Body of pancreas (tissue), 4 donors: ENCODE data around the gene LYSMD4. TPM values are rescaled to one million over a fixed set of nuclear protein-coding genes. Genes with fewer than 3 reads are reported as not detected.

Experiments
- ATAC-seq: fragments of 150-250 bp; one replicate; pipeline ENCODE4 v1.9.1; 2016
- DNase-seq, 4 donors: peaks; one replicate each; pipeline ENCODE4 v3.0.0-alpha.2; 2019
- H3K27ac ChIP-seq, 4 donors: fragments of 200-600 bp; sonication (generic); 1 replicate in 3 of 4; 2 replicates in 1 of 4; pipeline versions ENCODE4 v1.5.1 to v1.6.1; 2016 to 2019; ENCODE audit warnings: mild to moderate bottlenecking in 1 of 4, mixed read lengths in 1 of 4, moderate library complexity in 1 of 4
- H3K27me3 ChIP-seq, 2 donors: fragments of 200-600 bp; sonication (generic); one replicate each; pipeline ENCODE4 v1.6.0; 2016; ENCODE audit warnings: mild to moderate bottlenecking in 1 of 2
- H3K36me3 ChIP-seq, 2 donors: fragments of 200-600 bp; sonication (generic); replicated peaks in 1 of 2; 2 replicates each; pipeline ENCODE4 v1.5.1; 2016; ENCODE audit warnings: low read depth in 2 of 2; ENCODE audit not compliant: insufficient read depth in 1 of 2
- H3K4me1 ChIP-seq: fragments of 200-600 bp; sonication (generic); one replicate; pipeline ENCODE4 v1.6.0; 2016
- H3K4me3 ChIP-seq, 2 donors: fragments of 200-600 bp; sonication (generic); 1 replicate in 1 of 2; 2 replicates in 1 of 2; pipeline ENCODE4 v1.5.1; 2016 to 2019
- H3K9me3 ChIP-seq, 3 donors: fragments of 200-600 bp; sonication (generic); 1 replicate in 2 of 3; 2 replicates in 1 of 3; pipeline ENCODE4 v1.5.1; 2016
- POLR2A ChIP-seq, 3 donors: fragments of 450-650 bp; IDR thresholded peaks; one replicate each; pipeline ENCODE4 v1.6.1; 2016; ENCODE audit warnings: antibody characterized with exemption in 3 of 3, mild to moderate bottlenecking in 2 of 3
- WGBS, 2 donors: methylation state at CpG; one replicate each; pipeline ENCODE4 v1.1.5; 2017; 5-methylcytosine and 5-hydroxymethylcytosine counted together
- intact Hi-C: fragments of 100-400 bp; cut with DNase I; formaldehyde crosslinking; loops from one replicate; pipeline ENCODE4 v1.15.1; 2023
- total RNA-seq, 2 donors: library from RNA; depleted of rRNA; stranded (reverse); fragments of >200 nt; gene quantifications; one replicate each; pipeline ENCODE4 v1.1.0, GENCODE V29; 2016
- TF ChIP-seq, protein P1 (sequence below), 7 experiments: fragments of 450-650 bp in 4 of 7; fragments of 200-600 bp in 3 of 7; sonication (generic) in 3 of 7; IDR thresholded peaks; one replicate each; pipeline ENCODE4 v1.5.1; 2016 to 2019; ENCODE audit warnings: antibody characterized with exemption in 7 of 7

LYSMD4 gene
- total RNA-seq, 2 donors from 2014 or later = 0.66 to 12.5 TPM

DNA sequence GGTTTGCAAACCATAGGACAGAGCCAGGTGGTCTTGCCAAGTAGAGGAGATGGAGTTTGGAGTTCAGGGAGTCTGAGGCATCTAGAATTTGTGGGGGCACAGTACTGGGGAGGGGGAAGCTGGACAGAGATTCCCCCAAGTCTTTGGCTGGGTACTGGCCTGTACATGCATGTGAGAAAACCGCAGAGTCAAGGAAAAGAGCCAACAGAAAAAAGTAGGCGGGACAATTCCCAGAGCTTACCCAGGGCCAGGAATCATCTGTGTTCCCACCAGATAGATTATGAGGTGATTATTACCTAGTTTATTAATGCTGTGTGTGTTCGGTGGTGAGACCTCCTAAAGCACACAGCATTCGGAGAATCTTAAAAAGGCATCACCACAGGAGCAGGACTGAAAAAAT lies 11.3 kb downstream of the LYSMD4 start:
- 99% methylated on average over 4 of the region's 4 CpGs for WGBS, 2 donors
- H3K36me3 ChIP-seq = no peaks in the 10 kb centered on the region
- H3K4me1 ChIP-seq = peaks cover 11% of the 10 kb centered on the region
- intact Hi-C loops = no loop called here
- no peaks in the 10 kb centered on the region for H3K27me3 ChIP-seq
- TF ChIP-seq, protein P1, sequence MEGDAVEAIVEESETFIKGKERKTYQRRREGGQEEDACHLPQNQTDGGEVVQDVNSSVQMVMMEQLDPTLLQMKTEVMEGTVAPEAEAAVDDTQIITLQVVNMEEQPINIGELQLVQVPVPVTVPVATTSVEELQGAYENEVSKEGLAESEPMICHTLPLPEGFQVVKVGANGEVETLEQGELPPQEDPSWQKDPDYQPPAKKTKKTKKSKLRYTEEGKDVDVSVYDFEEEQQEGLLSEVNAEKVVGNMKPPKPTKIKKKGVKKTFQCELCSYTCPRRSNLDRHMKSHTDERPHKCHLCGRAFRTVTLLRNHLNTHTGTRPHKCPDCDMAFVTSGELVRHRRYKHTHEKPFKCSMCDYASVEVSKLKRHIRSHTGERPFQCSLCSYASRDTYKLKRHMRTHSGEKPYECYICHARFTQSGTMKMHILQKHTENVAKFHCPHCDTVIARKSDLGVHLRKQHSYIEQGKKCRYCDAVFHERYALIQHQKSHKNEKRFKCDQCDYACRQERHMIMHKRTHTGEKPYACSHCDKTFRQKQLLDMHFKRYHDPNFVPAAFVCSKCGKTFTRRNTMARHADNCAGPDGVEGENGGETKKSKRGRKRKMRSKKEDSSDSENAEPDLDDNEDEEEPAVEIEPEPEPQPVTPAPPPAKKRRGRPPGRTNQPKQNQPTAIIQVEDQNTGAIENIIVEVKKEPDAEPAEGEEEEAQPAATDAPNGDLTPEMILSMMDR (IDR thresholded peaks at IDR 0.05) = no peak
- TF ChIP-seq POLR2A (IDR thresholded peaks at IDR 0.05) = no peak
- peak; percentile 6 for ATAC-seq
- no peaks in the 10 kb centered on the region for H3K9me3 ChIP-seq
- no peak for DNase-seq
- H3K27ac ChIP-seq = peak overlapping the region in 1 of 4 donors; percentile 2
- no peak overlapping the region for H3K4me3 ChIP-seq

DNA sequence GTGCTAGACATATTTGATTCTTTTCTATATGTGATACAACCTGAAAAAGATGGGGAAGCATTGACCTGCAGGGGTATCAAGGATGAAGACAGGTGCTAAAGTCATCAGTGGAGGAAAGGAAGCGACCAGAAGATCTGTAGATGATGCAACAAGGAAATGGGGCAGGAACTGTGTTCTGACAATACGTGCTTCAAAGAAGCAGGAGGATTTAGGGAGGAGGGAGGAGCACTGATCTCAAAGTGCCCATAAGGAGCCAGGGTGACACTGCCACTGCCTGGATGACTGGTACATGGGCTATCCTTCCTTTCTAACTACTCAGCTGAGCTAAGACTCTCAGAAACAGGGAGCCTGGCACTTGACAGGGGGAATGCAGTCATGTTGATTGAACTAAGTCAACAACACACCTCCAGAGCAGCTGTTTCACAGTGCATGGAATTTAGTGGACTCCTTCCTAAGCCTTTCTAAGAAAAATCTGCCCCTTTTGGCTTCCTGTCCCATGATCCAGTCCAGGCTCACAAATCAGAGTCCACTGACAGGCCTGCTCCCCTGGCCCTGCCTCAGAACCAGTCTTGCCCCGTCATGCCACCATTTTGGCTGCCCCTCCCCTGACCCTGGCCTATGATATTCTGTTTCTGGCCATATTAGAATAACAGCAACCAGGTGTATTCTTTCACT lies 12.0 kb downstream of the LYSMD4 start:
- Histone ChIP-seq H3K9me3 (no peaks in the 10 kb centered on the region), H3K36me3 (no peaks in the 10 kb centered on the region), H3K4me3 (no peak overlapping the region), H3K27ac (peak overlapping the region in 3 of 4 donors; percentile 2 to 17 (median 13)), H3K27me3 (no peaks in the 10 kb centered on the region), H3K4me1 (peaks cover 11% of the 10 kb centered on the region)
- TF ChIP-seq, protein P1 (IDR thresholded peaks at IDR 0.05) = no peak
- intact Hi-C loops = no loop called here
- WGBS, 2 donors = 55 to 62% methylated on average over 3 of the region's 3 CpGs
- DNase-seq = peak in 2 of 4 donors; percentile 47 to 49
- ATAC-seq = peak; percentile 66

DNA sequence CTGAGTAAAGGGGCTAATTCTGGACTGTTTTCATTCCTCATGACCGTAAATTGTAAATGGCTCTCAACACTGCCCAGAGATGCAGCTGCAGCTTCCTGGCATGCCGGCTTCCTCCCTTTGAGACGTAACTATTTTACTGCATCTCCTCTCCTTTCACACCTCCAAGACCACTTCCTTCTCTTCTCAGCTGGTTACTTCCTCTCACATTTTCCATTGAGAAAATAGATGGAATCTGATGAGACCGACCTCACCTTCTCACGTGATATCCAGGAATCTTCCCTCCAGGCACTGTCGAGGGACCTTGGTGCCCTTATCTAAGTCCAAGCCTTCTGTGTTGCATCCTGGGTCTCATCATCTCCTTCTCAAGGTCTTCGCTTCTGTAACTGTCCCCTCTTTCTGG lies 12.7 kb downstream of the LYSMD4 start:
- intact Hi-C loops = no loop called here
- Histone ChIP-seq H3K27me3 (no peaks in the 10 kb centered on the region), H3K4me1 (peaks cover 11% of the 10 kb centered on the region), H3K9me3 (no peaks in the 10 kb centered on the region), H3K36me3 (no peaks in the 10 kb centered on the region), H3K27ac (no peak overlapping the region), H3K4me3 (no peak overlapping the region)
- ATAC-seq = no peak
- DNase-seq = no peak
- no peak for TF ChIP-seq POLR2A (IDR thresholded peaks at IDR 0.05)
- TF ChIP-seq, protein P1 (IDR thresholded peaks at IDR 0.05) = no peak
- WGBS, 2 donors = 77 to 92% methylated on average over 7 of the region's 7 CpGs

DNA sequence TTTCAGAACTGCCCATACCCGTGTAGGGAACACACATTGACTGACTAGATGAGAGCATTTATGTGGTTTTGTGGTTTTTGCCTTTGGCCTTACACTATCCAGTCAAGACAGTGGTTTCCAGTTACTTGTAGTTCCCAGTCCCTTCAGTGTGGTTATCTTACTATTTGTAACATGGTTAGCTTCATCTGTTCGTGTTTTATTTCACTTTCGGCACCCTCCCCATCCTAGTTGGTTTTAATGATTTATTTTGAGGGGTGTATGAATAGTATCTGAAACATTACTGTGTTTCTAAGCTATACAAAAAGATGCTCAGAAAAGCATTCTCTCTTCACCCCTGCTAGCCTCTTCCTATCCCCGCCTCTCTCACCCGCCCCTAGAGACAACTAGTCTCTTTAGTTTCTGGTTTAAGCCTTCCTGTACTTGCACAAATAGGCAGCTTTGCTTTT lies 14.1 kb downstream of the LYSMD4 start:
- TF ChIP-seq POLR2A (IDR thresholded peaks at IDR 0.05) = no peak
- intact Hi-C loops = loop anchor here (10.0 kb wide), 1 partner anchor 454 kb away; no protein-coding TSS in a partner anchor
- no peak overlapping the region for H3K4me3 ChIP-seq
- no peak overlapping the region for H3K27ac ChIP-seq
- WGBS, 2 donors = 80 to 87% methylated on average over 5 of the region's 5 CpGs
- peaks cover 11% of the 10 kb centered on the region for H3K4me1 ChIP-seq
- ATAC-seq = no peak
- no peaks in the 10 kb centered on the region for H3K27me3 ChIP-seq
- no peaks in the 10 kb centered on the region for H3K36me3 ChIP-seq
- no peaks in the 10 kb centered on the region for H3K9me3 ChIP-seq
- no peak for DNase-seq

DNA sequence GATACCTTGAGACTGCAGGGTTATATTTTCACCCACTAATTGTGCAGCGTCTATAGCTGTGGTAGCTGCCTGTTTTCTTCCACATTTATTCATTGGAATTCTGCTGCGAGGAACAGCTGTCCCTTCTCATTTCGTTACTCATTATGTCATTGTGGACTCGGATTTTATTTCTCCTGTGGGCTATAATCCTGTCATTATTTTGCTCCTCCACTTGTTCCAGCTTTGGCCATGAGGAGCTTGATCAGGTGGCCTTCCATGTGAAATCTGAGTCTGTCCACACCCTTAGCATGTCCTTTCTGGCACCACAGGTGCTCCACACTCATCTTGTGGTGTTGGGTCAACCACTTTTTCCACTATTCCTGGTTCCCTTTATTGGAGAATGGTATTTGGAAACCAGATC lies 14.8 kb downstream of the LYSMD4 start:
- ATAC-seq = no peak
- Histone ChIP-seq H3K27ac (no peak overlapping the region), H3K4me1 (peaks cover 11% of the 10 kb centered on the region), H3K9me3 (no peaks in the 10 kb centered on the region), H3K36me3 (no peaks in the 10 kb centered on the region), H3K4me3 (no peak overlapping the region), H3K27me3 (no peaks in the 10 kb centered on the region)
- DNase-seq = no peak
- intact Hi-C loops = loop anchor here (10.0 kb wide), 1 partner anchor 454 kb away; no protein-coding TSS in a partner anchor
- 82 to 84% methylated on average over 4 of the region's 4 CpGs for WGBS, 2 donors
- TF ChIP-seq, protein P1 (IDR thresholded peaks at IDR 0.05) = no peak
- no peak for TF ChIP-seq POLR2A (IDR thresholded peaks at IDR 0.05)
